Endometrial microvascular endothelial cells (primary cell): ENCODE measurements around the gene ADGRD1. TPM values are rescaled to one million over a fixed set of nuclear protein-coding genes. Genes with fewer than 3 reads are reported as not detected.

Experiments used
- in situ Hi-C: cut with HindIII; loops from 2 replicates; pipeline ENCODE4 v1.10.0; 2017; ENCODE audit warnings: low sequenced_read_pairs, low pct_unique_long_range_greater_than_20kb; ENCODE audit errors: inconsistent ontology term
- total RNA-seq: library from RNA; depleted of rRNA; stranded (reverse); fragments of >200 nt; gene quantifications from one replicate; pipeline ENCODE4 v1.2.3, GENCODE V29; 2015; ENCODE audit errors: inconsistent ontology term

ADGRD1 gene
- total RNA-seq, 1 donor from 2014 or later: not detected

- in situ Hi-C loops: no loop called here
These were observed 5.9 kb downstream of the ADGRD1 start for GRCh38 chr12:130959632-130960031.

- in situ Hi-C loops: no loop called here
These were observed 6.4 kb downstream of the ADGRD1 start for GRCh38 chr12:130960058-130960457.

GRCh38 chr12:130960787-130961186 is 7.1 kb downstream of the ADGRD1 start:
- in situ Hi-C loops: no loop called here

DNA sequence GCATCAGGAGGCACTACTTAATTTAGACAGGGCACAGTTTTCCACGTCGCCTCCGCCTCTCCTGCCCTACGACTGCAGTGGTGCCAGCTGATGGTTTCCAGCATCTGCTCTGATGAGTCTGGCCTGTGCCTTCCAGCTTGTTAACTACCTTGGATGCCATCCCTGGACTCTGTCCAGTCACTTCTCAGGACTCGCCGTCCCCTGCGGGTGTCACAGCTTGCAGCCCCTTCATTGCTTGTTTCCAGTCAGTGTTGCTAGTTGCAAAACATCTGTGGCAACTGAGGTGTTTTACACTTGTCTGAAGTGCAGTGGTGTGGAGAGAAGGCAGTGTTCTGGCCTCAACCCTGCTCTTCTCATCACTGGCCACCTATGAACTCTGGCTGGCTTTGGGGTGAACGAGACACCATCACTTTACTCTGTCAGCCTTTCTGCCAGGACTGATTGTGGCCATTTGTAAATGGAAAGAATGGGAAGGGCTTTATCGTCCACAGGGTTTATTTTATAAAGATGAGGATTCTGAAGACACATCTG is 8.3 kb downstream of the ADGRD1 start:
- in situ Hi-C loops: no loop called here

DNA sequence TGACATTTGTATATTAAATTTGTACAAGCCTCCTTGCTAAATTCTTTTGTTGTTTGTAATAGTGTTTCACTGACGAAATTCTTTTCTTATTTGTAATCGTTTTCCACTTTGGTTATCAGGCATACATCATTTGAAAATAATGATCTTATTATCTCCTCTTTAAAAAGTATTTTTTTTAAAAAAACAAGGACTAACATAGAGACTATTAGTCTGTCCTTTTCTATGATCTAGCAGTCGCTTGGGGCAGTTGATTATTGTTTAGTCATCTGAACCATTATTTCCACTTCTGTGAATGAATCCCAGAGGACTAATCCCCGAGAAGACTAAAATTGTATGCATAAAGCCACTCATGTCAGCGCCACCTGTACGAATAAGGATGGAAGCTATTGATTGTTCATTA is 11.5 kb downstream of the ADGRD1 start:
- in situ Hi-C loops: no loop called here

GRCh38 chr12:130965668-130966067 is 12.0 kb downstream of the ADGRD1 start:
- in situ Hi-C loops: no loop called here

- in situ Hi-C loops: no loop called here
These were observed 12.8 kb downstream of the ADGRD1 start for GRCh38 chr12:130966443-130967030.

DNA sequence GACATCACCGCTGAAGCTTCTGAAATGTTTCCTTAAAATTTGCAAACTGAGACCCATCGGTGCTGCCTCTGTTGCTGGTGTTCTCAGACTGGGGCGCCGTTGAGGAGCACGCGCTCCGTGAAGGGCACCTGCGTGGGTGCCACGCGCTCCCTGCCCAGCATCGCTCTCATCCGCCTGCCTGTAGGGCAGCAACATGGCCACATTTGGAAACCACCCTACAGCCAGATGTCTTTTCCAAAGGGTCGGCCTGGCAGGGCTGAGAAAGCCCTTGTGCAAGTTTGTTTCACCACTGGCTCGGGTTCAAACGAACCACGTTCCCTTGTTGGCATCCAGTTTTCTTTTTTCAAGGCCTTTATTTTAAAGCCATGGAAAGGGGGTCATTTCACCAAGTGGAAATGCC is 13.9 kb downstream of the ADGRD1 start:
- in situ Hi-C loops: no loop called here

GRCh38 chr12:130968611-130969010 is 14.9 kb downstream of the ADGRD1 start:
- in situ Hi-C loops: no loop called here

GRCh38 chr12:130969223-130969622 is 15.5 kb downstream of the ADGRD1 start:
- in situ Hi-C loops: no loop called here

DNA sequence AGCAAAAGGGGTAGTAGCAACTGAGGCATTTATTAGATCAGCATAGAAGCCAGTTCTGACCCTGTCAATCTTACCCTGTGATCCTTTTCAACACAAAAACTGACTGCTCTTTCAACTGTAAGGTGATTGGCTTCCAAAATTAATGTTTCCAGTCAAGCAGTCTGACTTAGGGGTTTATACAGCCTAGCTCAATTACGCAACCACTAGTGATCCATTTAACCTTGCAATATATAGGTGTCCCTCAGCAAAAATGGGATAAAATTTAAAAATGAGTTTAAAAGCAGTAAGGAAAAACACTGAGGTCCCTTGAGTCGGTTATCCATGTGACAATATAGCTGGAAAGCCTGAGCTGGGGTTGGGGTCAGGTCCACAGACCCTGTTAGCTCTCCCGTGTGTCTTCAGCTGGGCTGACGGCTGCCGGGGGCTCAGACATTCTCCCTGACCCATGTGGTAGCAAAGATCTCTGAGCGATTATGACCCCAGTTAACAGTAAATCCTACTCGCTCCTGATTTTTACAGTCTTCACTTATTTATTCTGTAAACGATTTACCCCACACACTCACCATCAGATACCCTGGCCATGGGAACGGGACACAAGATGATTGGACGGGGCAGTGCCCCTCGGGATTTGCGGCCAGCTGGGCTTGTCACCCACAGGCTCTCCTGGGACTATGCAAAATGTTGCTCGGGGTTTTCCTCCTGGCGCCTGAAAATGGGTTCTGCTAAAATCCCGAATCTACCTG is 16.6 kb downstream of the ADGRD1 start:
- in situ Hi-C loops: no loop called here

DNA sequence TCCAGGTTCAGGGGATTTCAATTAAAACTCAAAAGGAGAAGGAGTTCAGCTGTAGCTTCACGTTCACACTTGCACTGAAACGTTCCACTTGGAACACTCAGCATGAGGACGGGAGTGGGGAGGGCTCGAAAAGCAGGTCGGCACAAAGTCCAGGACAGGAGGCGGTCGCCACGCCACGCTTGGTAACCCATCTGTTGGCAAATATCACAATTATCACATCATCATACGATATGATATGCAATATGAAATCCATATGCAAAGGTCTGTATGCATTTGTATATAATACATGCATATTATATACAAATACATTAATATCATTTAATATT is 17.2 kb downstream of the ADGRD1 start:
- in situ Hi-C loops: no loop called here

DNA sequence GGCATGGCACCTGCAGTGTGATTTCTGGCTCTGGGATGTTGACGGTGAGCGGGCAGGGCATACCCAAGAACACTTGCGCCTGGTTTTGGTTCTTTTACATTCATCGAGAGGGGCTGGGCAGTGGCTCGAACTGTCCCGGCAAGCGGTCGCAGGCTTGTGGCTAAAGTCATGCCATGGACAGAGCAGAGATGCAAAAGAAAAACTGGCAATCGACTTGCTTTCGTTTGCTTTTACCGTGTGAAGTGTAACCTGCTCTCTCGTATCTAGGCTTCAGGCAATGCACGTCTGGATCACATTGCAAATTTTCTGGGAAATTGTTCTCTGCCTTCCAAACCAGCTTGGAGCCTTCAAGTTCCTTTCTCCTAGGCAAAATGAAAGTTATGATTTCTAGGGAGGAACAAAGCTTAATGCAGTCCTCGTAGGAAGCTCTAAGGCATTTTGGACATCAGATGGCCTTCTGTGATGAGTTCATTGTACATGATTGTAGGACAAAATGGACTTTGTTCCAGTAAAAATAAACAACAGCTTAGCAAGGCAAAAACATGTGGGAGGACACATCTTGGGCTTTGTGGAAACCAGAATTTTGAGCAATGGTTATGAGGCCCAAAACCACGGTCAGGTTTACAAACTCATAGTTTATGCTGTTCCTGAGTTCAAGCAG is 18.3 kb downstream of the ADGRD1 start:
- in situ Hi-C loops: no loop called here

DNA sequence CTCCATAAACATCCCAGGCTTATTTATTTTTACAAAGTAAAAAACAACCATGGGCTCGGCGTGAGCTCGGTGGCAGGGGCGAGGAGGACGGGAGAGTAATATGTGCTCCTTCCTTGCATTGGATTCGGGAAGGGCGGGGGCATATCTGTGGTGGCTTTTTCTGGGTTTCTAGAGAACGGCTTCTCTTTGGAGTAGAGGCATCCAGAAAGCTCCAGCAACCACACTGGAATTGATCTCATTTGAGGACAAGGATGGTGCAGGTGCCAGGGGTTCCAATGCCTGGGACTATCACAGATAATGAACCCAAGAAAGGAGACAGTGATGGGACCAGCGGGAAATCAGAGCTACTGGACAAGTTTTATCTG is 18.9 kb downstream of the ADGRD1 start:
- in situ Hi-C loops: no loop called here

GRCh38 chr12:130973109-130973508 is 19.4 kb downstream of the ADGRD1 start:
- in situ Hi-C loops: no loop called here

DNA sequence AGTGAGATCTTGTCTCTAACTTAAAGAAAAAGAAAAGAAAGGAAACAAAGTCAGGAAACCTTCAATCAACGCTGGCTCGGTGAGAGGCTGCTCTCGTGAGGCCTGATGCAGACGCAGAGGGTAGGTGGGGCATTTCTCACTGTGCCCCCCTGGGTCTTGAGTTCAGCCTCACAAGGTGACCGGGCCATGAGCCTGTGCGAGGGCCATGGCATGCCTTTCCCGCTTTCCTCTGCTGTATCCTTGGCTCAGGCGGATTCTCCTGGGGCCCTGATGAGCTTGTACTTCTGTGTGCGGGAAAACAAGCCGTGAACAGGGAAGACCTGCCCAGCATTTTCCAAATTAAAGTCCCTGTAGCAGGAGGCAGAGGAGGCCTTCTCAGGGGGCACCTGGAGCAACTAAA is 20.2 kb downstream of the ADGRD1 start:
- in situ Hi-C loops: no loop called here

GRCh38 chr12:130975116-130975515 is 21.4 kb downstream of the ADGRD1 start:
- in situ Hi-C loops: no loop called here

DNA sequence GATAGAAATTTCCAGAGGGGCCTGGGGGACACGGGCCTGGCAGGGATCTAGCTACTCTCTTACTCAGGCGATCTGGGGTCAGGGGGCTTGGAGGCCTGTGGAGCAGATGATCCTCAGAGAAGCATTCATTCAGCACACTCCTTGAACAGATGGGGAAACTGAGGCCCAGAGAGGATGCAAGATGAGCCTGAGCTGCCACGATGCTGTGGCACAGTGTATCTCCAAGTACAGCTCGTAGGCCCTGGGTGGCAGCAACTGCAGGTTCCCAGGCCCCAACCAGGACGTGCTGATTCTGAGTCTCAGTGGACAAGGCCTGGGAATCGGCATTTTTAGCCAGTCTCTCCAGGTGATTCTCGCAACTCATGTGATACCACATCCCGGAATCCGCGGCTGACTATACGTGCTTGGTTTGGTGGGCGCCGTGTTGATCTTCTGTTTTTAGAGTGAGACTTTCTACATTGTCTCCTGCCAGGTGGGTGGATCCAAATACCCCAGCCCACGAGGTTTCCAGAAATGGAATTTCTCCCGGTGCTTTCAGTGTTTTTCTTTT is 22.5 kb downstream of the ADGRD1 start:
- in situ Hi-C loops: no loop called here

DNA sequence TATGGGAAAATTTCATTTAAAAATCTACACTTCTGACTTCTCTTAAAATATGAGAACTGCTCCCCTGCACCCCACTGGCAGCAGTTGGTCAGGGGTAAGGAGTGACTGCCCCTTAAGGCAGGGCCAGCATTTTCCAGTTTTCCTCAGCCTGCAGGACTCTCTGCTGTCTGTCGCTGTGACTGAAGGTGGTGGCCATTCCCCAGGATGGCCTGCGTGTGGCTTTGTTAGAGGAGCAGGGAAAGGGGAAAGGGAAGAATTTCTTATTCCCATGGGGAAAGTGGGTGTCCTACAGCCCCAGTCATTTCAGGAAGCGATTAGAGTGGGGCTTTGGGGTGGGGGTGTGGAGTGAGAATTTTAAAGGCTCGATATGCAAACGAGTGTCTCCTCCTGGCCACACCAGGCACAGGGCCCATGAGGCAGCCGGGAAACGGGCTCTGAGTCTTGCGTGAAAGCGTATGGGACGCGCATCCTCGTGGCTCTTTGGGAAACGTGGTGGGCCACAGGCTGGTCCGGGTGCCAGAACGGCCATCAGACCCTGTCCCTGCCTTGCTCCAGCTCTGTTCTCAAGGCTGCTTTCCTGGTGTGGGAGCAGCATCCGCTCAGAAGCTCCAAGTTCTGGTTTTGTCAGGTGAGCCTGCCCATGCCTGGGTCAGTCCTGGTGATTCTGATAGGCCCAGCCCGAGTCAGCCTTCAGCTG is 23.5 kb downstream of the ADGRD1 start:
- in situ Hi-C loops: no loop called here
